Endothelial cell of umbilical vein (primary cell): ENCODE results near the gene TRPC6. TPM values are rescaled to one million over a fixed set of nuclear protein-coding genes. Genes with fewer than 3 reads are reported as not detected.

Experiments used
- BruUV-seq: library from RNA; stranded (reverse); fragments of 400-500 nt; replicated peaks from 2 replicates; lab custom pipeline; 2021; lab: Mats Ljungman, UMichigan
- CTCF ChIA-PET: fragments of 300-600, 350-600 bp; sonication (Branson Sonifier 250); formaldehyde crosslinking; loops from one replicate; lab custom pipeline; 2021; ENCODE audit warnings: antibody characterized with exemption, inconsistent platforms; lab: Charles Lee
- POLR2A ChIA-PET: fragments of 300-600, 350-600 bp; sonication (Branson Sonifier 250); formaldehyde crosslinking; loops from one replicate; lab custom pipeline; 2021; ENCODE audit warnings: antibody characterized with exemption, inconsistent platforms; lab: Charles Lee
- DNase-seq: peaks from one replicate; pipeline ENCODE4 v3.0.0-alpha.2; 2011; ENCODE audit warnings: low read depth, low spot score
- FAIRE-seq: peaks from 2 replicates; lab custom pipeline; 2011; peaks lifted over from hg19 to GRCh38; lab: Jason Lieb, UNC
- H2AFZ ChIP-seq: 2 replicates; pipeline ENCODE4 v1.6.0; 2012; ENCODE audit warnings: low read depth, low read length, control low read depth, inconsistent platforms
- H3K27ac ChIP-seq: 2 replicates; pipeline ENCODE4 v1.5.1; 2011; ENCODE audit warnings: low read depth, mild to moderate bottlenecking, control low read depth, low read length, moderate library complexity; ENCODE audit not compliant: insufficient read depth
- H3K27me3 ChIP-seq, 2 experiments: 2 replicates each; pipeline versions ENCODE4 v1.6.0 to v1.6.1; 2011; ENCODE audit warnings: low read length in 2 of 2, mixed read lengths in 1 of 2; ENCODE audit not compliant: control insufficient read depth in 2 of 2, insufficient read depth in 2 of 2
- H3K36me3 ChIP-seq, 2 experiments: 2 replicates in 1 of 2; 3 replicates in 1 of 2; pipeline ENCODE4 v1.5.1; 2011; ENCODE audit warnings: low read length in 2 of 2, mild to moderate bottlenecking in 1 of 2, moderate library complexity in 1 of 2; ENCODE audit not compliant: control insufficient read depth in 2 of 2, insufficient read depth in 2 of 2; ENCODE audit errors: extremely low read depth in 1 of 2
- H3K4me1 ChIP-seq: 3 replicates; pipeline ENCODE4 v1.5.1; 2011; ENCODE audit warnings: mild to moderate bottlenecking, low read length; ENCODE audit not compliant: control insufficient read depth, insufficient read depth; ENCODE audit errors: extremely low read depth
- H3K4me2 ChIP-seq: 2 replicates; pipeline ENCODE4 v1.6.1; 2011; ENCODE audit warnings: low read length, control low read depth, mixed read lengths; ENCODE audit not compliant: insufficient read depth
- H3K4me3 ChIP-seq, 3 experiments: fragments of 200-600 bp in 1 of 3; sonication (generic), shearing (Covaris generic) in 1 of 3; replicated peaks in 1 of 3; 2 replicates each; pipeline ENCODE4 v1.5.1; 2011 to 2016; ENCODE audit warnings: control low read depth in 3 of 3, low read length in 3 of 3, mild to moderate bottlenecking in 2 of 3, inconsistent platforms in 1 of 3, low read depth in 1 of 3, moderate library complexity in 1 of 3; ENCODE audit not compliant: insufficient read depth in 1 of 3
- H3K79me2 ChIP-seq: 2 replicates; pipeline ENCODE4 v1.6.0; 2012; ENCODE audit warnings: low read length, inconsistent platforms; ENCODE audit not compliant: control insufficient read depth, insufficient read depth
- H3K9ac ChIP-seq: replicated peaks from 2 replicates; pipeline ENCODE3; 2011; ENCODE audit warnings: low read length, control low read depth; ENCODE audit not compliant: insufficient read depth; ENCODE audit errors: extremely low read depth
- H3K9me1 ChIP-seq: replicated peaks from 3 replicates; pipeline ENCODE4 v1.6.0; 2011; ENCODE audit warnings: mild to moderate bottlenecking, low read length; ENCODE audit not compliant: control insufficient read depth, insufficient read depth; ENCODE audit errors: extremely low read depth
- H3K9me3 ChIP-seq: replicated peaks from 2 replicates; pipeline ENCODE4 v1.5.1; 2012; ENCODE audit warnings: low read length, inconsistent platforms; ENCODE audit not compliant: control insufficient read depth, insufficient read depth
- H4K20me1 ChIP-seq: replicated peaks from 2 replicates; pipeline ENCODE3; 2011; ENCODE audit warnings: mild to moderate bottlenecking, low read length; ENCODE audit not compliant: control insufficient read depth, insufficient read depth; ENCODE audit errors: extremely low read depth
- CTCF ChIP-seq, 2 donors: IDR thresholded peaks; 1 replicate in 1 of 2; 2 replicates in 1 of 2; pipeline ENCODE4 v1.5.1; 2011; ENCODE audit warnings: low read length in 2 of 2, mild to moderate bottlenecking in 2 of 2, moderate library complexity in 2 of 2, control low read depth in 1 of 2, inconsistent platforms in 1 of 2, low read depth in 1 of 2; ENCODE audit not compliant: insufficient read depth in 1 of 2; ENCODE audit errors: extremely low read depth in 1 of 2
- EZH2 ChIP-seq: IDR thresholded peaks from 2 replicates; pipeline ENCODE4 v1.6.1; 2012; ENCODE audit warnings: borderline replicate concordance, low read depth, mild to moderate bottlenecking, moderate library complexity, low read length, inconsistent platforms; ENCODE audit not compliant: severe bottlenecking
- FOS ChIP-seq: IDR thresholded peaks from 2 replicates; pipeline ENCODE4 v1.6.1; 2011; ENCODE audit warnings: mild to moderate bottlenecking, low read length, moderate library complexity, borderline replicate concordance; ENCODE audit not compliant: insufficient read depth
- GATA2 ChIP-seq: IDR thresholded peaks from 2 replicates; pipeline ENCODE4 v1.7.0; 2011; ENCODE audit warnings: low read depth, mild to moderate bottlenecking, moderate library complexity, mixed read lengths, low read length; ENCODE audit not compliant: insufficient read length, insufficient read depth
- JUN ChIP-seq: IDR thresholded peaks from 2 replicates; pipeline ENCODE4 v1.6.1; 2011; ENCODE audit warnings: borderline replicate concordance, low read depth; ENCODE audit not compliant: insufficient read length, insufficient read depth
- MAX ChIP-seq: IDR thresholded peaks from 2 replicates; pipeline ENCODE4 v1.6.1; 2011; ENCODE audit not compliant: insufficient read depth, insufficient read length
- MYC ChIP-seq: IDR thresholded peaks from one replicate; pipeline ENCODE4 v1.6.1; 2011; ENCODE audit warnings: mild to moderate bottlenecking, low read depth, low read length
- POLR2A ChIP-seq: IDR thresholded peaks from 2 replicates; pipeline ENCODE4 v1.6.1; 2012; ENCODE audit warnings: low read depth, mild to moderate bottlenecking, control low read depth, low read length
- POLR2AphosphoS5 ChIP-seq: IDR thresholded peaks from 2 replicates; pipeline ENCODE4 v1.6.1; 2012; ENCODE audit warnings: low read depth, mild to moderate bottlenecking, control low read depth, low read length, moderate library complexity; ENCODE audit not compliant: insufficient read depth
- dilution Hi-C: fragments of 300-500 bp; cut with MboI; formaldehyde crosslinking; loops from one replicate; pipeline ENCODE4 v1.15.0; 2019; ENCODE audit warnings: low sequenced_read_pairs; ENCODE audit not compliant: extremely low pct_ligation_motif_present
- intact Hi-C: fragments of 100-400 bp; cut with micrococcal nuclease; formaldehyde crosslinking; loops from one replicate; pipeline ENCODE4 v1.10.0; 2022
- polyA plus RNA-seq, 4 experiments: library from polyadenylated mRNA; depleted of rRNA in 3 of 4; stranded (reverse) in 3 of 4; unstranded in 1 of 4; fragments of >200 nt; gene quantifications; 2 replicates each; pipeline versions ENCODE4 v1.2.1 to v1.2.3, GENCODE V29; 2011 to 2012; ENCODE audit warnings: missing spikeins in 1 of 4
- total RNA-seq: library from RNA; stranded (reverse); gene quantifications from 2 replicates; pipeline ENCODE4 v1.2.3, GENCODE V29; 2021

Gene TRPC6
- total and polyA plus RNA-seq, 2 donors (not counting 3 experiments of a cell fraction or from before 2014, with no cell fraction given): not detected

GRCh38 chr11:101618709-101619108 lies 34.9 kb upstream of the TRPC6 start:
- H3K27me3 ChIP-seq: no peaks in the 10 kb centered on the region
- dilution Hi-C loops (no loop called here), intact Hi-C loops (no loop called here)
- no TSS peak for BruUV-seq
- H3K36me3 ChIP-seq: no peaks in the 10 kb centered on the region
- H2AFZ ChIP-seq: no peak overlapping the region
- no peaks in the 10 kb centered on the region for H3K9me3 ChIP-seq
- H3K4me2 ChIP-seq: no peak overlapping the region
- DNase-seq (no peak), FAIRE-seq (no peak)
- CTCF ChIA-PET: no interaction called here
- H4K20me1 ChIP-seq: no peaks in the 10 kb centered on the region
- H3K4me3 ChIP-seq: no peak overlapping the region
- H3K9ac ChIP-seq: no peak overlapping the region
- TF ChIP-seq JUN (no peak), POLR2AphosphoS5 (no peak), GATA2 (no peak), CTCF (IDR thresholded peaks at IDR 0.05; ENCODE audit: extremely low read depth in 1 of 2, insufficient read depth in 1 of 2, low read depth in 1 of 2, low read length in 2 of 2) (no peak), EZH2 (no peak), MAX (no peak), MYC (no peak), FOS (no peak), POLR2A (no peak)
- no peaks in the 10 kb centered on the region for H3K79me2 ChIP-seq
- H3K27ac ChIP-seq: no peak overlapping the region
- no peaks in the 10 kb centered on the region for H3K4me1 ChIP-seq
- POLR2A ChIA-PET: no interaction called here
- no peaks in the 10 kb centered on the region for H3K9me1 ChIP-seq
